Measurements from ENCODE around the gene SLC25A41.

DNA sequence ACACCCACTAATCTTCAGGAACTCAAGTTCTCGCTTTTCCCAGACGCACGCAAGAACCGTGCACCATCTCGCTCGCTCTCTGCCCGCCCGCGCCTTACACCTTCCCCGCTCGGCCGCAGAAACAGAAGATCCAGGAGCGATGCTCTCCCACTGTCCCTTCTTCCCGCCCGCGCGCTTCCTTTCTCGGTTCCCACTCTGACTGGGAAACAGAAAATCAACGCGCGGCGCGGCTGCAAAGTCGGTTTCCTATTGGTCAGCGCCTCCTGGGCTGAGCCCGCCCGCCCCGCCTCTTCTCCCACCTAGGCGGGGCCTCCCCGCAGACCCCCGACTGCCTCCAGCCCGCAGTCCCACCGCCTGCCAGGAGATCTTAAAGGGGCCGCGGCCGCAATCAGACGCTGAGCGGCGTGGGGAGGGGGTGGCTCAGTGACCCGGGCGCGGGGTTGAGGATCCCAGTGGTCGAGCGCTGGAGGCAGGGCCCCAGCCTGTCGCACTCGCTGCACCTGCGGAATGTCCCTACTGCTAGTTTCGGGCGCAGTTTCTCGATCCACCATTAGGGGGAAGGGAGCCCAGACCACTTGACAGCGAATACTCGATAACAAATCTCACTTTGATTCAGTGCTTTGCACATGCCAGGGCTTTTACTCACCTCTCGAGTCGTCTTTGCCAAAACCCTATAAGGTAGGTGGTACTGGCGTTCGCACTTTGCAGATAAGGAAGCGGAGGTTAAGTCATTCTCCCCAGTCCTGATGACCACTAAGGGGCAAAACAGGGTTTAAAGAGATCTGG is 26.7 kb upstream of the SLC25A41 start:
- TF ChIP-seq POLR2AphosphoS5 (IDR thresholded peaks at IDR 0.05): peak in 1 of 3 donors; percentile 22
- TF ChIP-seq, protein P1, sequence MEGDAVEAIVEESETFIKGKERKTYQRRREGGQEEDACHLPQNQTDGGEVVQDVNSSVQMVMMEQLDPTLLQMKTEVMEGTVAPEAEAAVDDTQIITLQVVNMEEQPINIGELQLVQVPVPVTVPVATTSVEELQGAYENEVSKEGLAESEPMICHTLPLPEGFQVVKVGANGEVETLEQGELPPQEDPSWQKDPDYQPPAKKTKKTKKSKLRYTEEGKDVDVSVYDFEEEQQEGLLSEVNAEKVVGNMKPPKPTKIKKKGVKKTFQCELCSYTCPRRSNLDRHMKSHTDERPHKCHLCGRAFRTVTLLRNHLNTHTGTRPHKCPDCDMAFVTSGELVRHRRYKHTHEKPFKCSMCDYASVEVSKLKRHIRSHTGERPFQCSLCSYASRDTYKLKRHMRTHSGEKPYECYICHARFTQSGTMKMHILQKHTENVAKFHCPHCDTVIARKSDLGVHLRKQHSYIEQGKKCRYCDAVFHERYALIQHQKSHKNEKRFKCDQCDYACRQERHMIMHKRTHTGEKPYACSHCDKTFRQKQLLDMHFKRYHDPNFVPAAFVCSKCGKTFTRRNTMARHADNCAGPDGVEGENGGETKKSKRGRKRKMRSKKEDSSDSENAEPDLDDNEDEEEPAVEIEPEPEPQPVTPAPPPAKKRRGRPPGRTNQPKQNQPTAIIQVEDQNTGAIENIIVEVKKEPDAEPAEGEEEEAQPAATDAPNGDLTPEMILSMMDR (IDR thresholded peaks at IDR 0.05): peak; percentile 48 to 66
- TF ChIP-seq EP300 (IDR thresholded peaks at IDR 0.05): no peak
- TF ChIP-seq POLR2A (IDR thresholded peaks at IDR 0.05): no peak

Measured in suprapubic skin (tissue), 4 donors.